WTC11 (cell line): Measurements from ENCODE around the gene PHF13. TPM values are rescaled to one million over a fixed set of nuclear protein-coding genes. Genes with fewer than 3 reads are reported as not detected.

Source experiments
- ATAC-seq: fragments of 200-7000 bp; cut with Tn5 transposase; 2 replicates; pipeline ENCODE4 v1.10.0; 2021; ENCODE audit warnings: mild to moderate bottlenecking, moderate library complexity
- CTCF ChIA-PET: fragments of 300-600 bp; sonication (Branson Sonifier 250); formaldehyde crosslinking; loops from one replicate; lab custom pipeline; 2021; ENCODE audit warnings: antibody characterized with exemption; lab: Charles Lee
- POLR2A ChIA-PET: fragments of 350-600 bp; sonication (Branson Sonifier 250); formaldehyde crosslinking; loops from one replicate; lab custom pipeline; 2021; ENCODE audit warnings: antibody characterized with exemption; lab: Charles Lee
- DNase-seq: peaks from one replicate; pipeline ENCODE4 v3.0.0; 2021; ENCODE audit warnings: low spot score
- H3K27ac Mint-ChIP-seq: 2 replicates; pipeline ENCODE4 v1.8.0; 2021; ENCODE audit warnings: mixed read lengths
- H3K27me3 Mint-ChIP-seq: 2 replicates; pipeline ENCODE4 v1.8.0; 2021; ENCODE audit warnings: low read depth, mild to moderate bottlenecking, moderate library complexity, mixed read lengths
- H3K36me3 Mint-ChIP-seq: 2 replicates; pipeline ENCODE4 v1.8.0; 2021; ENCODE audit warnings: mixed read lengths
- H3K4me1 Mint-ChIP-seq: 2 replicates; pipeline ENCODE4 v1.8.0; 2022; ENCODE audit warnings: mixed read lengths
- H3K4me3 Mint-ChIP-seq: 2 replicates; pipeline ENCODE4 v1.8.0; 2021; ENCODE audit warnings: mild to moderate bottlenecking, moderate library complexity, mixed read lengths
- H3K9me3 Mint-ChIP-seq: 2 replicates; pipeline ENCODE4 v1.8.0; 2021; ENCODE audit warnings: mixed read lengths
- CBFB ChIP-seq: sonication (generic); formaldehyde crosslinking; IDR thresholded peaks from 2 replicates; pipeline ENCODE4 v1.8.1; 2022; ENCODE audit warnings: mild to moderate bottlenecking, low read depth, missing genetic modification reagents
- CREM ChIP-seq: sonication (generic); formaldehyde crosslinking; IDR thresholded peaks from 2 replicates; pipeline ENCODE4 v1.8.1; 2022; ENCODE audit warnings: mild to moderate bottlenecking, missing genetic modification reagents, moderate library complexity
- E2F5 ChIP-seq: sonication (generic); formaldehyde crosslinking; IDR thresholded peaks from 2 replicates; pipeline ENCODE4 v1.8.1; 2022; ENCODE audit warnings: mild to moderate bottlenecking, moderate library complexity, missing genetic modification reagents
- FOXJ3 ChIP-seq: sonication (generic); formaldehyde crosslinking; IDR thresholded peaks from 2 replicates; pipeline ENCODE4 v1.9.0; 2021; ENCODE audit warnings: missing genetic modification reagents, mild to moderate bottlenecking, borderline replicate concordance
- FOXP4 ChIP-seq: sonication (generic); formaldehyde crosslinking; IDR thresholded peaks from 2 replicates; pipeline ENCODE4 v1.8.0; 2022; ENCODE audit warnings: mild to moderate bottlenecking, missing genetic modification reagents
- GTF2I ChIP-seq: fragments of 250-450 bp; sonication (Bioruptor Pico); conservative IDR thresholded peaks from 2 replicates; pipeline ENCODE4 v1.4.0; 2021; ENCODE audit warnings: mild to moderate bottlenecking
- MAX ChIP-seq: sonication (generic); formaldehyde crosslinking; IDR thresholded peaks from 2 replicates; pipeline ENCODE4 v1.8.0; 2022; ENCODE audit warnings: mild to moderate bottlenecking, missing genetic modification reagents
- MXD4 ChIP-seq: fragments of 250-450 bp; sonication (Bioruptor Pico); IDR thresholded peaks from 2 replicates; pipeline ENCODE4 v1.8.0; 2021; ENCODE audit warnings: mild to moderate bottlenecking, moderate library complexity, borderline replicate concordance
- NR2C2 ChIP-seq: sonication (generic); formaldehyde crosslinking; IDR thresholded peaks from 2 replicates; pipeline ENCODE4 v1.8.0; 2022; ENCODE audit warnings: mild to moderate bottlenecking, missing genetic modification reagents
- NR3C1 ChIP-seq: sonication (generic); formaldehyde crosslinking; conservative IDR thresholded peaks from 2 replicates; pipeline ENCODE4 v1.8.1; 2023; ENCODE audit warnings: low read depth, mild to moderate bottlenecking, missing genetic modification reagents
- ZNF263 ChIP-seq: sonication (generic); formaldehyde crosslinking; IDR thresholded peaks from 2 replicates; pipeline ENCODE4 v1.8.1; 2022; ENCODE audit warnings: low read depth, mild to moderate bottlenecking, moderate library complexity, missing genetic modification reagents
- ZNF396 ChIP-seq: fragments of 250-450 bp; sonication (Bioruptor Pico); IDR thresholded peaks from 2 replicates; pipeline ENCODE4 v1.8.0; 2021; ENCODE audit warnings: mild to moderate bottlenecking, moderate library complexity, borderline replicate concordance
- ZNF416 ChIP-seq: fragments of 250-450 bp; sonication (Bioruptor Pico); IDR thresholded peaks from 2 replicates; pipeline ENCODE4 v1.9.0; 2021; ENCODE audit warnings: mild to moderate bottlenecking, inconsistent platforms
- total RNA-seq: library from RNA; stranded (reverse); gene quantifications from 3 replicates; pipeline ENCODE4 v1.2.3, GENCODE V29; 2021
- TF ChIP-seq, protein P1 (sequence below): fragments of 250-450 bp; sonication (Bioruptor Pico); IDR thresholded peaks from 2 replicates; pipeline ENCODE4 v2.1.2; 2022; ENCODE audit warnings: mild to moderate bottlenecking, moderate library complexity
- TF ChIP-seq, protein P2 (sequence below): sonication (generic); formaldehyde crosslinking; IDR thresholded peaks from 2 replicates; pipeline ENCODE4 v1.8.1; 2023; ENCODE audit warnings: mild to moderate bottlenecking, missing genetic modification reagents
- TF ChIP-seq, protein P3 (sequence below): sonication (generic); formaldehyde crosslinking; IDR thresholded peaks from 2 replicates; pipeline ENCODE4 v1.8.0; 2023; ENCODE audit warnings: mild to moderate bottlenecking, missing genetic modification reagents

Gene PHF13
- total RNA-seq, 1 experiment from 2014 or later: 39.6 TPM

DNA sequence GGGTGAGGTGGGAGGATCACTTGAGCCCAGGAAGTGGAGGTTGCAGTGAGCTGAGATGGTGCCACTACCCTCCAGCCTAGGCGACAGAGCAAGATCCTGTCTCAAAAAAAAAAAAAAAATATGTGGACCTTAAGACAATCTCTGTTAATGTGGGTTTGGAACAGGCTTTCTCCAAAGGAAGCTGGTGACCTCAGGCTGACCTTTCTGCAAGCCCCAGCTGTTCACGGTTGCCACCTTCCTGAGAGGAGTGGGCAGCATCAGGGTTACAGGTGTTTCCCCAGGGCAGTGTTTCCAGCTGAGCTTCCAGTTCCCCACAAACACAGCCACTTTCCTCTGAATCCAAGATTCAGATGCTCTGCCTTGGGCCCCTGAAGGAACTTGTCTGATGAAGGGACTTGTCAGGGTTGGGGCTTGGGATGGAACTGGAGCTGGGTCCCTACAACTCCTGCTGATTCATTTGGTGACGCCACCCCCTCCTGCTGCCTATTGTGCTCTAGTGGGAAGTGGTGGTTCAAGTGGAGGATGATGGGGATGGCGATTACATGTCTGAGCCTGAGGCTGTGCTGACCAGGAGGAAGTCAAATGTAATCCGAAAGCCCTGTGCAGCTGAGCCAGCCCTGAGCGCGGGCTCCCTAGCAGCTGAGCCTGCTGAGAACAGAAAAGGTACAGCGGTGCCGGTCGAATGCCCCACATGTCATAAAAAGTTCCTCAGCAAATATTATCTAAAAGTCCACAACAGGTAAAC is 31.8 kb upstream of the PHF13 start:
- Mint-ChIP-seq H3K27ac (no peak overlapping the region), H3K9me3 (no peaks in the 10 kb centered on the region), H3K4me3 (0 out of 2 replicates have a peak overlapping the region, but pooled peaks have one; percentile 21), H3K4me1 (peaks cover 17% of the 10 kb centered on the region), H3K27me3 (no peaks in the 10 kb centered on the region), H3K36me3 (peaks cover 3% of the 10 kb centered on the region; the same call in 1 of the 2 replicates)
- ATAC-seq (no peak), DNase-seq (no peak)
- POLR2A ChIA-PET: interaction anchor here (0.7 kb wide), 1 partner anchor 1459 kb away, joined by 4 read pairs; no protein-coding TSS in a partner anchor
- CTCF ChIA-PET: interaction anchor here (0.7 to 2.9 kb wide), 3 partner anchors 22 to 134 kb away, joined by 3 to 20 read pairs (median 3); partner anchors contain the start of genes NOL9 and TAS1R1
- TF ChIP-seq CREM (CRISPR knock-in tag) (no peak), ZNF416 (CRISPR knock-in tag) (no peak), ZNF263 (CRISPR knock-in tag) (no peak), GTF2I (CRISPR knock-in tag) (no peak), FOXP4 (CRISPR knock-in tag) (no peak), ZNF396 (CRISPR knock-in tag) (no peak), FOXJ3 (CRISPR knock-in tag) (no peak), MAX (CRISPR knock-in tag) (no peak), E2F5 (CRISPR knock-in tag) (no peak), MXD4 (CRISPR knock-in tag) (no peak), NR3C1 (CRISPR knock-in tag) (no peak)
- TF ChIP-seq, protein P1, sequence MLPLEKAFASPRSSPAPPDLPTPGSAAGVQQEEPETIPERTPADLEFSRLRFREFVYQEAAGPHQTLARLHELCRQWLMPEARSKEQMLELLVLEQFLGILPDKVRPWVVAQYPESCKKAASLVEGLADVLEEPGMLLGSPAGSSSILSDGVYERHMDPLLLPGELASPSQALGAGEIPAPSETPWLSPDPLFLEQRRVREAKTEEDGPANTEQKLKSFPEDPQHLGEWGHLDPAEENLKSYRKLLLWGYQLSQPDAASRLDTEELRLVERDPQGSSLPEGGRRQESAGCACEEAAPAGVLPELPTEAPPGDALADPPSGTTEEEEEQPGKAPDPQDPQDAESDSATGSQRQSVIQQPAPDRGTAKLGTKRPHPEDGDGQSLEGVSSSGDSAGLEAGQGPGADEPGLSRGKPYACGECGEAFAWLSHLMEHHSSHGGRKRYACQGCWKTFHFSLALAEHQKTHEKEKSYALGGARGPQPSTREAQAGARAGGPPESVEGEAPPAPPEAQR (CRISPR knock-in tag): no peak
- TF ChIP-seq, protein P2, sequence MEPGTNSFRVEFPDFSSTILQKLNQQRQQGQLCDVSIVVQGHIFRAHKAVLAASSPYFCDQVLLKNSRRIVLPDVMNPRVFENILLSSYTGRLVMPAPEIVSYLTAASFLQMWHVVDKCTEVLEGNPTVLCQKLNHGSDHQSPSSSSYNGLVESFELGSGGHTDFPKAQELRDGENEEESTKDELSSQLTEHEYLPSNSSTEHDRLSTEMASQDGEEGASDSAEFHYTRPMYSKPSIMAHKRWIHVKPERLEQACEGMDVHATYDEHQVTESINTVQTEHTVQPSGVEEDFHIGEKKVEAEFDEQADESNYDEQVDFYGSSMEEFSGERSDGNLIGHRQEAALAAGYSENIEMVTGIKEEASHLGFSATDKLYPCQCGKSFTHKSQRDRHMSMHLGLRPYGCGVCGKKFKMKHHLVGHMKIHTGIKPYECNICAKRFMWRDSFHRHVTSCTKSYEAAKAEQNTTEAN (CRISPR knock-in tag): no peak
- TF ChIP-seq, protein P3, sequence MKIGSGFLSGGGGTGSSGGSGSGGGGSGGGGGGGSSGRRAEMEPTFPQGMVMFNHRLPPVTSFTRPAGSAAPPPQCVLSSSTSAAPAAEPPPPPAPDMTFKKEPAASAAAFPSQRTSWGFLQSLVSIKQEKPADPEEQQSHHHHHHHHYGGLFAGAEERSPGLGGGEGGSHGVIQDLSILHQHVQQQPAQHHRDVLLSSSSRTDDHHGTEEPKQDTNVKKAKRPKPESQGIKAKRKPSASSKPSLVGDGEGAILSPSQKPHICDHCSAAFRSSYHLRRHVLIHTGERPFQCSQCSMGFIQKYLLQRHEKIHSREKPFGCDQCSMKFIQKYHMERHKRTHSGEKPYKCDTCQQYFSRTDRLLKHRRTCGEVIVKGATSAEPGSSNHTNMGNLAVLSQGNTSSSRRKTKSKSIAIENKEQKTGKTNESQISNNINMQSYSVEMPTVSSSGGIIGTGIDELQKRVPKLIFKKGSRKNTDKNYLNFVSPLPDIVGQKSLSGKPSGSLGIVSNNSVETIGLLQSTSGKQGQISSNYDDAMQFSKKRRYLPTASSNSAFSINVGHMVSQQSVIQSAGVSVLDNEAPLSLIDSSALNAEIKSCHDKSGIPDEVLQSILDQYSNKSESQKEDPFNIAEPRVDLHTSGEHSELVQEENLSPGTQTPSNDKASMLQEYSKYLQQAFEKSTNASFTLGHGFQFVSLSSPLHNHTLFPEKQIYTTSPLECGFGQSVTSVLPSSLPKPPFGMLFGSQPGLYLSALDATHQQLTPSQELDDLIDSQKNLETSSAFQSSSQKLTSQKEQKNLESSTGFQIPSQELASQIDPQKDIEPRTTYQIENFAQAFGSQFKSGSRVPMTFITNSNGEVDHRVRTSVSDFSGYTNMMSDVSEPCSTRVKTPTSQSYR (CRISPR knock-in tag): no peak

- ChIA-PET CTCF (no interaction called here), POLR2A (no interaction called here)
- TF ChIP-seq NR2C2 (CRISPR knock-in tag): no peak
- TF ChIP-seq CBFB (CRISPR knock-in tag): no peak
- H3K27ac Mint-ChIP-seq: no peak overlapping the region
- H3K4me3 Mint-ChIP-seq: peak overlapping the region; percentile 21
- H3K27me3 Mint-ChIP-seq: no peaks in the 10 kb centered on the region
- peaks cover 17% of the 10 kb centered on the region for H3K4me1 Mint-ChIP-seq
- peaks cover 3% of the 10 kb centered on the region; the same call in 1 of the 2 replicates for H3K36me3 Mint-ChIP-seq
- no peak for DNase-seq
- no peak for ATAC-seq
- no peaks in the 10 kb centered on the region for H3K9me3 Mint-ChIP-seq
Measured at GRCh38 chr1:6582370-6582769, 31.2 kb upstream of the PHF13 start.
